Measurements from ENCODE around the gene HDAC7. TPM values are rescaled to one million over a fixed set of nuclear protein-coding genes. Genes with fewer than 3 reads are reported as not detected.

Gene HDAC7
- total RNA-seq, 3 donors from 2014 or later (not counting 1 experiment from before 2014, with no cell fraction given) = 141 to 235 (median 147) TPM

DNA sequence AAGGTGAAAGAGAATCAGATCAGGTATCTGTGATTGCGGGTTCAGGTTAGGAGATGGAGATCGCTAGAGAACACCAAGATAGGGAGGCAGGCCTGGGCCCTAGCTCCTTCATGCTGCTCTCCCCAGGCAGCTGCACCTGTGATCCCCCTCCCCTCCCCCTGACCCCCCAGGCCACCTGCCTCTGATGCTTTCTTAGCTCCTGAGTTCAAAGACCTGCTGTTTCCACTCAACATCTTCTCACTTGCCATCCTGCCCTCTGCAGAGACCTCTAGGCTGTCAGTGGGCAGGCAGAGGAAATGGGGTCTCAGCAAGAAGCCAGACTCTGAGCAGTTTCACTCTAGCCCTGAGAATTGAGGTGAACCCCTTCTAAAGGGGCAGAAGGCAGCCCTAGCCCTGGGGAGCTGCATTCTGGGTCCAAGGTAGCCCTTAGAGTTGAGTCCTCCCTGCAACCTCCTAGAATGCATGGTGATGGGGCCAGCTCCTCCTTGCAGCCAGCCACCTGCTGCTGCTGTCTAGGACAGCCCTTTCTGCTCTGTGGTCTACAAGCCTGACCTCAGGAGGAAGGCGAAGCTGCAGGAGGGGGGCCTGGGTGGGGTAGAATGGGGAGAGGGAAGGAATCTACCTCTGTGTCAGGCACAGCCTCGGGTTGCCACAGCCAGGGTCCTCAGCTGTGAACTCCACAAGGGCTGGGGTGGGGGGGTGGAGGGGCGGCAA is 53.0 kb downstream of the HDAC7 start:
- Histone ChIP-seq H3K27ac (ENCODE audit: low read length) (no peak overlapping the region), H3K4me3 (ENCODE audit: low read length) (no peak overlapping the region), H3K27me3 (ENCODE audit: control insufficient read depth, insufficient read depth, low read length) (no peaks in the 10 kb centered on the region), H3K9me3 (ENCODE audit: control insufficient read depth, insufficient read depth, low read length) (no peaks in the 10 kb centered on the region), H3K36me3 (ENCODE audit: control insufficient read depth, insufficient read depth, low read length) (no peaks in the 10 kb centered on the region), H3K4me1 (ENCODE audit: control insufficient read depth, insufficient read depth, low read length) (peaks cover 12% of the 10 kb centered on the region)
- no peak overlapping the region for H3K4me3 Mint-ChIP-seq
- intact Hi-C loops (cut with micrococcal nuclease) = loop anchor here (1.0 kb wide), 1 partner anchor 51 kb away; no protein-coding TSS in a partner anchor
- 32% methylated on average over 5 of the region's 5 CpGs for WGBS (ENCODE audit: insufficient coverage)
- peak; percentile 2 to 57 (median 36) for ATAC-seq
- no peaks in the 10 kb centered on the region for H3K4me1 Mint-ChIP-seq
- peaks cover 4 to 5% of the 10 kb centered on the region in 2 donors for H3K27me3 Mint-ChIP-seq (ENCODE audit: low read depth in 2 of 2)
- no peaks in the 10 kb centered on the region for H3K36me3 Mint-ChIP-seq
- no peak for DNase-seq
- no peaks in the 10 kb centered on the region for H3K9me3 Mint-ChIP-seq
- TF ChIP-seq, protein P1, sequence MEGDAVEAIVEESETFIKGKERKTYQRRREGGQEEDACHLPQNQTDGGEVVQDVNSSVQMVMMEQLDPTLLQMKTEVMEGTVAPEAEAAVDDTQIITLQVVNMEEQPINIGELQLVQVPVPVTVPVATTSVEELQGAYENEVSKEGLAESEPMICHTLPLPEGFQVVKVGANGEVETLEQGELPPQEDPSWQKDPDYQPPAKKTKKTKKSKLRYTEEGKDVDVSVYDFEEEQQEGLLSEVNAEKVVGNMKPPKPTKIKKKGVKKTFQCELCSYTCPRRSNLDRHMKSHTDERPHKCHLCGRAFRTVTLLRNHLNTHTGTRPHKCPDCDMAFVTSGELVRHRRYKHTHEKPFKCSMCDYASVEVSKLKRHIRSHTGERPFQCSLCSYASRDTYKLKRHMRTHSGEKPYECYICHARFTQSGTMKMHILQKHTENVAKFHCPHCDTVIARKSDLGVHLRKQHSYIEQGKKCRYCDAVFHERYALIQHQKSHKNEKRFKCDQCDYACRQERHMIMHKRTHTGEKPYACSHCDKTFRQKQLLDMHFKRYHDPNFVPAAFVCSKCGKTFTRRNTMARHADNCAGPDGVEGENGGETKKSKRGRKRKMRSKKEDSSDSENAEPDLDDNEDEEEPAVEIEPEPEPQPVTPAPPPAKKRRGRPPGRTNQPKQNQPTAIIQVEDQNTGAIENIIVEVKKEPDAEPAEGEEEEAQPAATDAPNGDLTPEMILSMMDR (IDR thresholded peaks at IDR 0.05) = no peak
- H3K27ac Mint-ChIP-seq = no peak overlapping the region

DNA sequence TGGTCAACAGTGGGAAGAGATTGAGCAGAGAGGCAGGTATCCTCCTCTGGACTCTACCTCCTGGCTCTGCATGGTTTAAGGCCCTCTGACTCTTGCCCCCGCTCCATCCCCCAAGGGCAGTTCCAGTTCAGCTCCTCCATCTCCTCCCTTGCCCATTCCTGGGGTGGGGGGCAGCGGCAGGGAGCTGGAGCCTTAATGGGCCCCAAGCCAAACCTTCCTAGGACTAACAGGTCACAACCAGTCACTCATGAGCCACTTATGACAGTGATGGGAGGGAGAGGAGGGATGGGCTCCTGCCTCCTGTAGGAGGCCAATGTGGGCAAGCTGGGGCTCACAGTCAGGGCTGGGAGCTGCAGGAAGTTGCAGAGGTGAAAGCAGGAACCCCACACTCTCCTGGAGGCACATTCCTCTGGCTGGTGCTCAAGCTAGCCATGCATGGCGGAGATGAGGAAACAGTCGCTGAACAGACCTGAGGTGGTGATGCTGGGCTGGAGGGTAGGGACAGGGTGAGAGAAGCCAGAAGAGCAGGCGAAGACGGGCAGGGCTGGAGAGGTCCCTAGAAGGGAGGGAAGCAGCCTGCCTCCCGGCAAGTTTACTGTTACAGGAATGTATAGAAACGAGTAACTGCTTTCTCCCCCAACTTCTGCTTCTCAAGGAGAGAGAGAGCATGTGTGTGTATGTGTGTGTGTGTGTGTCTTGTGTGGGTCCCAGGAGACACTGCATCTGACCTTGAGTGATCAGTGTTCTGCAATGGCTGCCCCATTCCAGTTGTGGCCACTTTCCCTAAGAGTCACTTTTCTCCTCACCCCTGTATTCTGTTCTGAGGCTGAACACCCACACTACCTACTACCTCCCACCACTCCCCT is 56.0 kb downstream of the HDAC7 start:
- Histone ChIP-seq H3K27ac (ENCODE audit: low read length) (no peak overlapping the region), H3K4me3 (ENCODE audit: low read length) (no peak overlapping the region), H3K4me1 (ENCODE audit: control insufficient read depth, insufficient read depth, low read length) (peaks cover 23% of the 10 kb centered on the region), H3K27me3 (ENCODE audit: control insufficient read depth, insufficient read depth, low read length) (no peaks in the 10 kb centered on the region), H3K36me3 (ENCODE audit: control insufficient read depth, insufficient read depth, low read length) (no peaks in the 10 kb centered on the region), H3K9me3 (ENCODE audit: control insufficient read depth, insufficient read depth, low read length) (no peaks in the 10 kb centered on the region)
- TF ChIP-seq, protein P1 (IDR thresholded peaks at IDR 0.05) = no peak
- Mint-ChIP-seq H3K27ac (no peak overlapping the region), H3K9me3 (no peaks in the 10 kb centered on the region), H3K36me3 (no peaks in the 10 kb centered on the region), H3K4me1 (peaks cover 0 to 6% of the 10 kb centered on the region in 2 donors), H3K4me3 (no peak overlapping the region), H3K27me3 (ENCODE audit: low read depth in 2 of 2) (peaks cover 9 to 13% of the 10 kb centered on the region in 2 donors)
- 71% methylated on average over 7 of the region's 8 CpGs for whole genome bisulfite sequencing (ENCODE audit: insufficient coverage)
- DNase-seq (no peak), ATAC-seq (no peak)
- intact Hi-C loops (cut with micrococcal nuclease) = no loop called here

DNA sequence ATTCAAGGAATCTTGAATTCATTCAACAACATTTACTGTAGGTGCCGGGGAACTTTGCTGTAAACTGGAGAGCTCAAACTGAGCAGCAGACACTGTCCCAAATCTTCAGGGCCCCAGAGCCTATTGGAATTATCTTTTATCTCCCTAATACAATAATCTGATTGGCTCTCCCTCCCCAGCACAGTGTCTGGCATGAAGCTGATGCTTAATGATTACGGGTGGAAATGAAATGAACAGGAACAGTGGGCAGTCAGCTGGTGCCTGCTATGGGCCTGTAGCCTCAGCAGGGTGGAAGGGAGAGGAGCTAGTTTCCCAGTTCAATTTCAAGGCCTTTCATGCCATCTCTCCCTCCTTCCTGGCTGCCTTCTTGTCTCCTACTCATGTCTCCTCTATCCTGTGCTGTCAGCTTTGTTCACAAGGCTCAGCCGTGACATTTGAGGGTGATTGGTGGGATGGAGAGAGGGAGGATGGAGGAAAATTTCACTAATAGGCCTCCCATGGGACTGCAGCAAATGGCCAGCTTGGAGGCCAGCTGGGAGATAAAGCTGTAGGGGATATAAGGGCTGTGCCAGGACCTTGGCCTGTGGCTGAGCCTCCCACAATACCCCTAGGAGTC is 56.7 kb downstream of the HDAC7 start:
- no peak overlapping the region for H3K27ac Mint-ChIP-seq
- 100% methylated on average over 2 of the region's 3 CpGs for WGBS (ENCODE audit: insufficient coverage)
- H3K27me3 ChIP-seq (ENCODE audit: control insufficient read depth, insufficient read depth, low read length) = no peaks in the 10 kb centered on the region

More for the DNA sequence above, 56.7 kb downstream of the HDAC7 start:
- H3K9me3 ChIP-seq (ENCODE audit: control insufficient read depth, insufficient read depth, low read length) = no peaks in the 10 kb centered on the region
- Mint-ChIP-seq H3K36me3 (no peaks in the 10 kb centered on the region), H3K9me3 (no peaks in the 10 kb centered on the region), H3K4me1 (peaks cover 0 to 12% of the 10 kb centered on the region in 2 donors), H3K27me3 (ENCODE audit: low read depth in 2 of 2) (peaks cover 9 to 13% of the 10 kb centered on the region in 2 donors), H3K4me3 (no peak overlapping the region)
- intact Hi-C loops (cut with micrococcal nuclease) = no loop called here
- DNase-seq = no peak
- no peak overlapping the region for H3K4me3 ChIP-seq (ENCODE audit: low read length)
- no peaks in the 10 kb centered on the region for H3K36me3 ChIP-seq (ENCODE audit: control insufficient read depth, insufficient read depth, low read length)
- H3K27ac ChIP-seq (ENCODE audit: low read length) = no peak overlapping the region
- no peak for ATAC-seq
- TF ChIP-seq, protein P1 (IDR thresholded peaks at IDR 0.05) = no peak
- peaks cover 30% of the 10 kb centered on the region for H3K4me1 ChIP-seq (ENCODE audit: control insufficient read depth, insufficient read depth, low read length)

Data from natural killer cell (primary cell).